H9 (cell line): Measurements from ENCODE around the gene ACOT7. TPM values are rescaled to one million over a fixed set of nuclear protein-coding genes. Genes with fewer than 3 reads are reported as not detected.

ENCODE experiments used
- DNase-seq: peaks from one replicate; pipeline ENCODE4 v3.0.0-alpha.2; 2017
- H2AFZ ChIP-seq: one replicate; pipeline ENCODE4 v1.6.1; 2013; ENCODE audit warnings: mild to moderate bottlenecking, low read length, control low read depth, moderate library complexity
- H2AK5ac ChIP-seq: 2 replicates; pipeline ENCODE4 v1.6.1; 2013; ENCODE audit warnings: low read length, control low read depth, mixed read lengths; ENCODE audit not compliant: insufficient read length
- H2BK120ac ChIP-seq: one replicate; pipeline ENCODE4 v1.6.1; 2013; ENCODE audit warnings: low read depth, mild to moderate bottlenecking, low read length, control low read depth, inconsistent platforms; ENCODE audit not compliant: poor library complexity, severe bottlenecking
- H2BK12ac ChIP-seq: 2 replicates; pipeline ENCODE4 v1.6.1; 2013; ENCODE audit warnings: low read length, control low read depth, mixed read lengths, low read depth; ENCODE audit not compliant: insufficient read length
- H2BK15ac ChIP-seq: 2 replicates; pipeline ENCODE4 v1.6.1; 2013; ENCODE audit warnings: low read depth, low read length, control low read depth
- H2BK20ac ChIP-seq: one replicate; pipeline ENCODE4 v1.6.1; 2013; ENCODE audit warnings: low read depth, mild to moderate bottlenecking, low read length, control low read depth, inconsistent platforms; ENCODE audit not compliant: poor library complexity, severe bottlenecking
- H2BK5ac ChIP-seq: 2 replicates; pipeline ENCODE4 v1.6.1; 2013; ENCODE audit warnings: low read length, control low read depth, mixed read lengths; ENCODE audit not compliant: insufficient read length
- H3K14ac ChIP-seq: 2 replicates; pipeline ENCODE4 v1.6.1; 2013; ENCODE audit warnings: low read length, control low read depth; ENCODE audit not compliant: insufficient read depth
- H3K18ac ChIP-seq: 2 replicates; pipeline ENCODE4 v1.6.1; 2013; ENCODE audit warnings: low read depth, mild to moderate bottlenecking, mixed read lengths, low read length, control low read depth; ENCODE audit not compliant: insufficient read length
- H3K23ac ChIP-seq: 2 replicates; pipeline ENCODE4 v1.6.1; 2013; ENCODE audit warnings: low read length, control low read depth, mixed read lengths, low read depth; ENCODE audit not compliant: insufficient read length
- H3K23me2 ChIP-seq: 2 replicates; pipeline ENCODE4 v1.6.1; 2013; ENCODE audit warnings: low read depth, mild to moderate bottlenecking, mixed read lengths, low read length, control low read depth; ENCODE audit not compliant: insufficient read length, poor library complexity, severe bottlenecking
- H3K27ac ChIP-seq: 2 replicates; pipeline ENCODE4 v1.5.1; 2013; ENCODE audit warnings: low read length, control low read depth, mixed read lengths, low read depth; ENCODE audit not compliant: insufficient read length
- H3K27me3 ChIP-seq: 2 replicates; pipeline ENCODE4 v1.6.1; 2013; ENCODE audit warnings: low read length, control low read depth, inconsistent platforms; ENCODE audit not compliant: insufficient read depth
- H3K4ac ChIP-seq: 2 replicates; pipeline ENCODE4 v1.6.1; 2013; ENCODE audit warnings: low read depth, mild to moderate bottlenecking, control low read depth, inconsistent platforms, low read length, moderate library complexity
- H3K4me1 ChIP-seq: 2 replicates; pipeline ENCODE4 v1.6.1; 2013; ENCODE audit warnings: low read length, control low read depth, inconsistent platforms; ENCODE audit not compliant: insufficient read depth
- H3K4me2 ChIP-seq: 2 replicates; pipeline ENCODE4 v1.6.1; 2013; ENCODE audit warnings: low read length, control low read depth, mixed read lengths; ENCODE audit not compliant: insufficient read length, insufficient read depth
- H3K56ac ChIP-seq: 2 replicates; pipeline ENCODE4 v1.6.1; 2013; ENCODE audit warnings: low read depth, mild to moderate bottlenecking, mixed read lengths, low read length, control low read depth; ENCODE audit not compliant: insufficient read length
- H3K79me1 ChIP-seq: 2 replicates; pipeline ENCODE4 v1.6.1; 2013; ENCODE audit warnings: low read depth, mild to moderate bottlenecking, moderate library complexity, low read length, control low read depth, inconsistent platforms; ENCODE audit not compliant: insufficient read depth, poor library complexity, severe bottlenecking
- H3K79me2 ChIP-seq: 2 replicates; pipeline ENCODE4 v1.6.1; 2013; ENCODE audit warnings: low read length, control low read depth, inconsistent platforms; ENCODE audit not compliant: insufficient read depth
- H3K9ac ChIP-seq: 2 replicates; pipeline ENCODE4 v1.6.1; 2013; ENCODE audit warnings: low read length, control low read depth, mixed read lengths; ENCODE audit not compliant: insufficient read length; ENCODE audit errors: extremely low read depth
- H3K9me3 ChIP-seq: one replicate; pipeline ENCODE4 v1.6.1; 2013; ENCODE audit warnings: low read depth, low read length, inconsistent platforms; ENCODE audit not compliant: control insufficient read depth
- H3T11ph ChIP-seq: one replicate; pipeline ENCODE4 v1.6.1; 2013; ENCODE audit warnings: mild to moderate bottlenecking, low read length, control low read depth, inconsistent platforms
- H4K20me1 ChIP-seq: one replicate; pipeline ENCODE4 v1.6.1; 2013; ENCODE audit not compliant: control insufficient read depth, insufficient read length, insufficient read depth
- H4K5ac ChIP-seq: 2 replicates; pipeline ENCODE4 v1.6.1; 2013; ENCODE audit warnings: low read depth, mild to moderate bottlenecking, mixed read lengths, low read length, control low read depth; ENCODE audit not compliant: insufficient read length
- H4K8ac ChIP-seq: replicated peaks from 2 replicates; pipeline ENCODE4 v1.6.1; 2013; ENCODE audit warnings: low read length, control low read depth, mixed read lengths, low read depth; ENCODE audit not compliant: insufficient read length
- H4K91ac ChIP-seq: 2 replicates; pipeline ENCODE4 v1.6.1; 2013; ENCODE audit warnings: low read depth, mild to moderate bottlenecking, moderate library complexity, mixed read lengths, low read length, control low read depth; ENCODE audit not compliant: insufficient read length
- H3K27ac Mint-ChIP-seq, 3 experiments: 2 replicates in 2 of 3; 3 replicates in 1 of 3; pipeline ENCODE4 v1.8.0; 2020 to 2021; ENCODE audit warnings: mixed read lengths in 3 of 3, mild to moderate bottlenecking in 1 of 3, moderate library complexity in 1 of 3
- H3K27me3 Mint-ChIP-seq: 2 replicates; pipeline ENCODE4 v1.8.0; 2021; ENCODE audit warnings: low read depth, mild to moderate bottlenecking, moderate library complexity, mixed read lengths
- H3K36me3 Mint-ChIP-seq, 3 experiments: 2 replicates in 2 of 3; 3 replicates in 1 of 3; pipeline ENCODE4 v1.8.0; 2020 to 2021; ENCODE audit warnings: low read depth in 3 of 3, mixed read lengths in 3 of 3; ENCODE audit not compliant: insufficient read depth in 1 of 3
- H3K4me1 Mint-ChIP-seq, 2 experiments: 2 replicates each; pipeline ENCODE4 v1.8.0; 2020; ENCODE audit warnings: mixed read lengths in 2 of 2
- H3K4me3 Mint-ChIP-seq, 2 experiments: 2 replicates in 1 of 2; 3 replicates in 1 of 2; pipeline ENCODE4 v1.8.0; 2020 to 2021; ENCODE audit warnings: mild to moderate bottlenecking in 2 of 2, mixed read lengths in 2 of 2, moderate library complexity in 1 of 2
- H3K9me3 Mint-ChIP-seq, 2 experiments: 2 replicates in 1 of 2; 3 replicates in 1 of 2; pipeline ENCODE4 v1.8.0; 2020; ENCODE audit warnings: mild to moderate bottlenecking in 2 of 2, mixed read lengths in 2 of 2, moderate library complexity in 1 of 2
- CTCF ChIP-seq: fragments of 200-600 bp; sonication (generic); conservative IDR thresholded peaks from 3 replicates; pipeline ENCODE4 v1.8.0; 2021; ENCODE audit warnings: antibody characterized with exemption, mild to moderate bottlenecking
- whole genome bisulfite sequencing: extraction: QIAGEN DNeasy Blood & Tissue Kit; methylation state at CpG from one replicate; pipeline ENCODE4 v1.1.7; 2013; ENCODE audit warnings: missing lambda C conversion rate, low lambda C conversion rate, mixed read lengths; ENCODE audit not compliant: insufficient read length; ENCODE audit errors: extremely low coverage; 5-methylcytosine and 5-hydroxymethylcytosine counted together
- total RNA-seq: library from RNA; stranded (reverse); gene quantifications from 2 replicates; pipeline ENCODE4 v1.2.1, GENCODE V29; 2021

Gene ACOT7
- total RNA-seq, 1 experiment from 2014 or later = 87.4 TPM

- H2AK5ac ChIP-seq = no peak overlapping the region
- H4K20me1 ChIP-seq = no peaks in the 10 kb centered on the region
- no peak overlapping the region for H3T11ph ChIP-seq
- WGBS = no CpG with 5 or more reads among the region's 15 CpGs
- H3K27me3 ChIP-seq = no peaks in the 10 kb centered on the region
- Mint-ChIP-seq H3K4me1 (peaks cover 17 to 21% of the 10 kb centered on the region in 2 experiments), H3K9me3 (no peaks in the 10 kb centered on the region; a peak in 1 of 5 replicates), H3K4me3 (no peak overlapping the region), H3K36me3 (no peaks in the 10 kb centered on the region), H3K27me3 (peaks cover 69% of the 10 kb centered on the region), H3K27ac (no peak overlapping the region)
- H4K8ac ChIP-seq = no peak overlapping the region
- H3K9me3 ChIP-seq = no peaks in the 10 kb centered on the region
- no peak overlapping the region for H3K27ac ChIP-seq
- H2AFZ ChIP-seq = no peak overlapping the region
- no peak overlapping the region for H3K23ac ChIP-seq
- DNase-seq = peak; percentile 23
- H2BK120ac ChIP-seq = no peak overlapping the region
- no peaks in the 10 kb centered on the region for H3K4me1 ChIP-seq
- H3K56ac ChIP-seq = no peak overlapping the region
- no peak overlapping the region for H3K9ac ChIP-seq
- H3K4ac ChIP-seq = no peak overlapping the region
- H4K91ac ChIP-seq = no peak overlapping the region
- no peak overlapping the region for H2BK15ac ChIP-seq
- no peak overlapping the region for H2BK12ac ChIP-seq
- TF ChIP-seq CTCF = no peak
- no peaks in the 10 kb centered on the region for H3K79me1 ChIP-seq
- H3K14ac ChIP-seq = no peak overlapping the region
- no peak overlapping the region for H2BK5ac ChIP-seq
- no peaks in the 10 kb centered on the region for H3K79me2 ChIP-seq
- H3K23me2 ChIP-seq = no peaks in the 10 kb centered on the region
- H2BK20ac ChIP-seq = no peak overlapping the region
- no peak overlapping the region for H4K5ac ChIP-seq
- no peak overlapping the region for H3K4me2 ChIP-seq
- H3K18ac ChIP-seq = no peak overlapping the region
Observed at GRCh38 chr1:6435129-6435528, 41.6 kb upstream of the ACOT7 start.
